Small intestine (tissue), 7 donors: ENCODE results near the gene KAT6B. TPM values are rescaled to one million over a fixed set of nuclear protein-coding genes. Genes with fewer than 3 reads are reported as not detected.

Experiments used
- DNase-seq, 2 donors: peaks; one replicate each; pipeline versions ENCODE4 v3.0.0 to v3.0.0-alpha.2; 2013
- FAIRE-seq: peaks from 2 replicates; lab custom pipeline; 2012; peaks lifted over from hg19 to GRCh38; lab: Jason Lieb, UNC
- H3K27ac ChIP-seq, 3 donors: one replicate each; pipeline ENCODE4 v1.5.1; 2013; ENCODE audit warnings: low read length in 2 of 3, mild to moderate bottlenecking in 2 of 3, control low read depth in 1 of 3, inconsistent platforms in 1 of 3, low read depth in 1 of 3, moderate library complexity in 1 of 3
- H3K27me3 ChIP-seq, 3 donors: one replicate each; pipeline ENCODE4 v1.6.1; 2013; ENCODE audit warnings: low read length in 3 of 3, inconsistent platforms in 1 of 3; ENCODE audit not compliant: control insufficient read depth in 3 of 3, insufficient read depth in 3 of 3
- H3K36me3 ChIP-seq, 3 donors: one replicate each; pipeline ENCODE4 v1.6.1; 2013; ENCODE audit warnings: low read length in 3 of 3, inconsistent platforms in 1 of 3, low read depth in 1 of 3, mild to moderate bottlenecking in 1 of 3, moderate library complexity in 1 of 3; ENCODE audit not compliant: control insufficient read depth in 3 of 3, insufficient read depth in 2 of 3
- H3K4me1 ChIP-seq, 3 donors: one replicate each; pipeline ENCODE4 v1.6.1; 2013; ENCODE audit warnings: low read length in 2 of 3, inconsistent platforms in 1 of 3, low read depth in 1 of 3, mild to moderate bottlenecking in 1 of 3, moderate library complexity in 1 of 3; ENCODE audit not compliant: control insufficient read depth in 3 of 3, insufficient read depth in 2 of 3
- H3K4me3 ChIP-seq, 3 donors: one replicate each; pipeline ENCODE4 v1.5.1; 2013; ENCODE audit warnings: low read length in 3 of 3, control low read depth in 1 of 3, inconsistent platforms in 1 of 3, low read depth in 1 of 3, mild to moderate bottlenecking in 1 of 3, moderate library complexity in 1 of 3
- H3K9me3 ChIP-seq, 2 donors: one replicate each; pipeline ENCODE4 v1.6.1; 2013; ENCODE audit warnings: low read depth in 1 of 2, low read length in 1 of 2; ENCODE audit not compliant: control insufficient read depth in 2 of 2, insufficient read depth in 1 of 2
- WGBS, 3 donors: extraction: QIAGEN DNeasy Blood & Tissue Kit; methylation state at CpG; one replicate each; pipeline ENCODE4 v1.1.7; 2013; 5-methylcytosine and 5-hydroxymethylcytosine counted together
- polyA plus RNA-seq, 4 donors: library from polyadenylated mRNA; stranded (reverse) in 3 of 4; unstranded in 1 of 4; fragments of 200-250 nt in 3 of 4; fragments of 120-200 nt in 1 of 4; gene quantifications; one replicate each; pipeline versions ENCODE4 v1.2.1 to v1.2.3, GENCODE V29; 2013
- donor health status: healthy with polysubstance abuse.
- donor health status: control.
- donor health status: control.
- donor health status: Bipolar disorder and iron deficiency.
- donor health status: healthy.

The KAT6B gene
- polyA plus RNA-seq, 4 donors, result 4.6 to 16.2 (median 5.9) TPM

DNA sequence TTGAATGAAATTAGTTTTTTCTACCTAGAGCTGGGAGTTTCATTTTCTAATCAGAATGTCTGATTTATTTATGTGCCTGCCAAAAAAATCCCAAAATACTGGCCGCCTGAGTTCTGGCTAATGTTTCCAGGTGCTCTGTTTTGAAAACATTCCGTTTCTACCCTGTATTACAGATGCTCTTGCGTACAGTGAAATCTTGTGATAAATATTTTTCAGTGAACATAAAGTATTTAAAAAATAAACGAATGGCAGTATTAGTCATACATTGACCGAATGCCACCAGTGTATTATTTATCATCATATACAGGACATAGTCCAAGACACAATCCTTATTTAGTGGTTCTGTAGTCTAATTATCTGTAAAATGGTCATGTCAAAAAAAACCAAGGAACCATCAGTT, 102.8 kb downstream of the KAT6B start:
- FAIRE-seq, result no peak
- WGBS, 3 donors, result 51 to 54% (median 54%) methylated on average over 5 of the region's 5 CpGs
- H3K4me3 ChIP-seq, result no peak overlapping the region
- H3K27ac ChIP-seq, result no peak overlapping the region
- no peaks in the 10 kb centered on the region for H3K36me3 ChIP-seq
- DNase-seq, result peak in 1 of 2 donors; percentile 29
- H3K4me1 ChIP-seq, result peaks cover 2 to 6% (median 5%) of the 10 kb centered on the region in 3 donors
- no peaks in the 10 kb centered on the region for H3K9me3 ChIP-seq
- no peaks in the 10 kb centered on the region for H3K27me3 ChIP-seq

DNA sequence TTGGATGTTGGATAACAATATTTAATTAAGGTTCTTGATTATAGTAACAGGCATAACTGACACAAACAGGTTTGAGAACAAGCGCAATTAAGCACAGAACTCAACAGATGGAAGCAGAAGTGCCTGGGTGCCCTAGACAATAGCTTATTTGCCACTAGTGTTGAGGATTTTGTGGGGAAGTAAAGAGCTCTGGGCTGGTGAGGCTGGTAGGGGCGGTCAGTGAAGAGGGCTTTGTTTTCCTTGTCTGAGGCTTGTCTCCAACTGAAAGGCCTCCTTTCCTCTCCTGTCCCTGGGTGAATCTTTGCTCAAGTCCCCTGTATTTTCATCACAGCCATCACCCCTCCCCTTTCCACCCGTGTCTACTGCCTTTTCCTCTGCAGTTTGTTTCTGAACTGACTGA, 104.6 kb downstream of the KAT6B start:
- Histone ChIP-seq H3K4me1 (peaks cover 2 to 7% (median 3%) of the 10 kb centered on the region in 3 donors), H3K27me3 (no peaks in the 10 kb centered on the region), H3K27ac (no peak overlapping the region), H3K36me3 (no peaks in the 10 kb centered on the region), H3K9me3 (no peaks in the 10 kb centered on the region), H3K4me3 (no peak overlapping the region)
- WGBS, 3 donors, result 82 to 86% (median 82%) methylated on average over 3 of the region's 3 CpGs
- DNase-seq (no peak), FAIRE-seq (no peak)

DNA sequence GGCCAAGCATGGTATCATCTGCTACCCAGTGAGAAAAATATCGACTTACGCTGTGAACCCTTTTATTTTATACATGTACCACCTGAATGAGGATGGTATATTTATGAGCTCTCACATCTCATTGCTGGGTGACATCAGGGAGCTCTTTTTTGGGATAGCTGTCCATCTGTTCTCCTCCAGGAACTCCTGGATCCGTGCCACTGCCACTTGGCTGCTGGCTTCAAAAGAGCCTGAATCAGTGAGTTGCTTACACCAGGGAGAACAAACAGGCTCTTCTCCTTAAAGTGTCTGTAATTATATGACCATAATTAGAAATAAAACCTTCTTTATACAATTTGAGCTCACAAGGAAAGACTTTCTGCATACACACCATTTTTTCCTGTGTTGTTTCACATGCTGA, 106.2 kb downstream of the KAT6B start:
- H3K27ac ChIP-seq, result peak overlapping the region in 1 of 3 donors; percentile 60
- peaks cover under 1 to 6% (median under 1%) of the 10 kb centered on the region in 3 donors for H3K4me1 ChIP-seq

DNA sequence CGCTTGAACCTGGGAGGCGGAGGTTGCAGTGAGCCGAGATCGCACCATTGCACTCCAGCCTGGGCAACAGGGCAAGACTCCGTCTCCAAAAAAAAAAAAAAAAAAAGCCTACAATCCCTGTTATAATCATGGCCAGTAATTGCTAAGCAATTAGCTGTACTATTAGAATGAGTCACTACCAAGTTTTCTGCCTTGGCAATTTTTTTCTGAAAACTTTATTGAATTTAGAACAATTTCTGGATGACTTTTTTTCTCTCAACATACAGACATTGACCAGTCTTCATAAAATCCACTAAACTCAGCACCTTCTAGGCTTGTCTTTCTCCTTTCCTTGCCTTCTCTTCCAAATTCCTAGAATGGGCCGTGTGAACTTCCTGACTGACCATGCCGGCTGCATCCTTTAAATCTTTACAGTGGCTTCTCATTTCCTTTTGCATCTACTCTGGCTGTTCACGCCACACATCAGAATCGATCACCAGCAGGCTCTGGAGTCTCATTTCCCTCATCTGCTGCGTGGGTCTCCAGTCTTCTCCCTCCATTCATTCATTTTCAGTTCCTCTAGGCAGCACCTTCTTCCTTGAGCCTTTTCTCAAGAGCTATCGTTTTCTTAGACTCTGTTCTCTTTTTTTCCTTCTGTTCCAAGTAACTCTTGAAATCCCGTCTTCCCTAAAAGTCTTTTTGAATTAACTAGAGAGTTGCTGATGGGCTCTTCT, 107.9 kb downstream of the KAT6B start:
- no peaks in the 10 kb centered on the region for H3K36me3 ChIP-seq
- peaks cover 0 to 6% (median 6%) of the 10 kb centered on the region in 3 donors for H3K4me1 ChIP-seq
- 78 to 92% (median 90%) methylated on average over 11 to 12 of the region's 12 CpGs for WGBS, 3 donors
- H3K27ac ChIP-seq, result no peak overlapping the region
- H3K27me3 ChIP-seq, result no peaks in the 10 kb centered on the region
- DNase-seq, result no peak
- FAIRE-seq, result no peak
- H3K9me3 ChIP-seq, result no peaks in the 10 kb centered on the region
- no peak overlapping the region for H3K4me3 ChIP-seq

More for the DNA sequence above, 106.2 kb downstream of the KAT6B start:
- FAIRE-seq (no peak), DNase-seq (no peak)
- Histone ChIP-seq H3K36me3 (no peaks in the 10 kb centered on the region), H3K4me3 (no peak overlapping the region), H3K9me3 (no peaks in the 10 kb centered on the region), H3K27me3 (no peaks in the 10 kb centered on the region)
- WGBS, 3 donors, result 87 to 95% (median 90%) methylated on average over 3 of the region's 3 CpGs

GRCh38 chr10:74936577-74937265, 110.3 kb downstream of the KAT6B start:
- FAIRE-seq (no peak), DNase-seq (no peak)
- Histone ChIP-seq H3K27me3 (no peaks in the 10 kb centered on the region), H3K27ac (no peak overlapping the region), H3K9me3 (no peaks in the 10 kb centered on the region), H3K4me3 (no peak overlapping the region), H3K36me3 (no peaks in the 10 kb centered on the region), H3K4me1 (peaks cover 0 to 6% (median 6%) of the 10 kb centered on the region in 3 donors)
- WGBS, 3 donors, result 56 to 65% (median 65%) methylated on average over 6 of the region's 6 CpGs

DNA sequence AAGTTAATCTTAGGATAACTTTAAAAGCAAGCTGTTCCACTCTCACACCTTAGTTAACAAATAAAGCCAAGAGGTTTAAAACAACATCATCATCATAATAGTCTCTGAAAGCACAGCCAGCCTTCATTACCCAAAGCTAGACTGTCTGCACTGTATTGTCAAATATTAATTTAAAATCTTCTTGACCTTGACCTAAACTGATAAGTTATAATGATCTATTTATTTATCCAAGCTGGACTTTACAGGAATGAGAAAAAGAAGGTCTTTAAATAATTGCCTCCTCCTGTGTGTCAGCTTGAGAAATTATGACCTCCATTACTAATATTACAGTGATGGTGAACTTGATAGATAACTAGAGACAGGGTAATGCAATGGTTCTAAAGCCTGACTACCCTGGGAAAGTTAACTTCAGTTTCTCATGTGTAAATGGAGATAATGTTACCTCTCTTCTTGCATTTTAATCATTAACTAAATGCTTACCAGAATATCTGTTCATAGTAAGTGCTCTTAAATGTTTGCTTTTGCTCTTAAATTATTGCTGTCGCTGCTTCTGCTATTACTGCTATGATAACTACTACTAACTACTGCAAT, 111.0 kb downstream of the KAT6B start:
- no peak overlapping the region for H3K4me3 ChIP-seq
- H3K4me1 ChIP-seq, result peaks cover 0 to 6% (median 6%) of the 10 kb centered on the region in 3 donors
- H3K27ac ChIP-seq, result no peak overlapping the region
- DNase-seq (peak in 1 of 2 donors; percentile 46), FAIRE-seq (no peak)
- 20 to 55% (median 41%) methylated on average over 1 of the region's 1 CpG for WGBS, 3 donors
- H3K27me3 ChIP-seq, result no peaks in the 10 kb centered on the region
- H3K9me3 ChIP-seq, result no peaks in the 10 kb centered on the region
- H3K36me3 ChIP-seq, result no peaks in the 10 kb centered on the region

- Histone ChIP-seq H3K27ac (no peak overlapping the region), H3K4me1 (peaks cover 4 to 21% (median 10%) of the 10 kb centered on the region in 3 donors), H3K4me3 (no peak overlapping the region), H3K27me3 (no peaks in the 10 kb centered on the region), H3K9me3 (no peaks in the 10 kb centered on the region), H3K36me3 (peaks cover 0 to 2% (median 0%) of the 10 kb centered on the region in 3 donors)
- FAIRE-seq, result no peak
- DNase-seq, result no peak
- 94 to 97% (median 95%) methylated on average over 7 of the region's 7 CpGs for WGBS, 3 donors
These were observed 117.8 kb downstream of the KAT6B start for GRCh38 chr10:74944205-74944604.

- DNase-seq (peak; percentile 27 to 72), FAIRE-seq (no peak)
- H3K27ac ChIP-seq, result peak overlapping the region in 2 of 3 donors; percentile 8 to 50
- H3K9me3 ChIP-seq, result no peaks in the 10 kb centered on the region
- no peak overlapping the region for H3K4me3 ChIP-seq
- WGBS, 3 donors, result 16 to 62% (median 34%) methylated on average over 1 of the region's 1 CpG
- no peaks in the 10 kb centered on the region for H3K27me3 ChIP-seq
- peaks cover 0 to 2% (median 0%) of the 10 kb centered on the region in 3 donors for H3K36me3 ChIP-seq
- H3K4me1 ChIP-seq, result peaks cover 10 to 21% (median 10%) of the 10 kb centered on the region in 3 donors
These were observed 121.5 kb downstream of the KAT6B start for GRCh38 chr10:74947781-74948401.
